Measurements from ENCODE around the gene ADRA2C.

GRCh38 chr4:3753726-3754412, 12.3 kb upstream of the ADRA2C start:
- TF ChIP-seq, protein P1, sequence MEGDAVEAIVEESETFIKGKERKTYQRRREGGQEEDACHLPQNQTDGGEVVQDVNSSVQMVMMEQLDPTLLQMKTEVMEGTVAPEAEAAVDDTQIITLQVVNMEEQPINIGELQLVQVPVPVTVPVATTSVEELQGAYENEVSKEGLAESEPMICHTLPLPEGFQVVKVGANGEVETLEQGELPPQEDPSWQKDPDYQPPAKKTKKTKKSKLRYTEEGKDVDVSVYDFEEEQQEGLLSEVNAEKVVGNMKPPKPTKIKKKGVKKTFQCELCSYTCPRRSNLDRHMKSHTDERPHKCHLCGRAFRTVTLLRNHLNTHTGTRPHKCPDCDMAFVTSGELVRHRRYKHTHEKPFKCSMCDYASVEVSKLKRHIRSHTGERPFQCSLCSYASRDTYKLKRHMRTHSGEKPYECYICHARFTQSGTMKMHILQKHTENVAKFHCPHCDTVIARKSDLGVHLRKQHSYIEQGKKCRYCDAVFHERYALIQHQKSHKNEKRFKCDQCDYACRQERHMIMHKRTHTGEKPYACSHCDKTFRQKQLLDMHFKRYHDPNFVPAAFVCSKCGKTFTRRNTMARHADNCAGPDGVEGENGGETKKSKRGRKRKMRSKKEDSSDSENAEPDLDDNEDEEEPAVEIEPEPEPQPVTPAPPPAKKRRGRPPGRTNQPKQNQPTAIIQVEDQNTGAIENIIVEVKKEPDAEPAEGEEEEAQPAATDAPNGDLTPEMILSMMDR (conservative IDR thresholded peaks at IDR 0.05; ENCODE audit: low read depth, low read length) = no peak
- TF ChIP-seq EZH2 (IDR thresholded peaks at IDR 0.05; ENCODE audit: low read length, unreplicated experiment) (no peak), EZH2phosphoT487 (IDR thresholded peaks at IDR 0.05; ENCODE audit: borderline replicate concordance, low read length) (no peak)
